Measurements from ENCODE around the gene PPFIA1. TPM values are rescaled to one million over a fixed set of nuclear protein-coding genes. Genes with fewer than 3 reads are reported as not detected.

Gene PPFIA1
- total RNA-seq, 1 experiment from 2014 or later = 63.4 TPM

GRCh38 chr11:70420008-70420464, 149.5 kb downstream of the PPFIA1 start:
- Mint-ChIP-seq H3K36me3 (ENCODE audit: insufficient read depth in 1 of 3, low read depth in 3 of 3) (peaks cover 64 to 92% (median 92%) of the 10 kb centered on the region in 3 experiments; a peak in 6 of 7 replicates), H3K4me3 (no peak overlapping the region)
- H4K20me1 ChIP-seq (ENCODE audit: control insufficient read depth, insufficient read depth, insufficient read length) = no peaks in the 10 kb centered on the region

More at GRCh38 chr11:70420008-70420464, 149.5 kb downstream of the PPFIA1 start:
- Mint-ChIP-seq H3K4me1 (peaks cover 15 to 19% of the 10 kb centered on the region in 2 experiments), H3K27ac (peak overlapping the region in 2 of 3 experiments; percentile 66 to 74; a peak in 2 of 7 replicates), H3K27me3 (ENCODE audit: low read depth) (no peaks in the 10 kb centered on the region), H3K9me3 (no peaks in the 10 kb centered on the region)
- H3K79me1 ChIP-seq (ENCODE audit: insufficient read depth, low read depth, low read length, poor library complexity, severe bottlenecking) = no peaks in the 10 kb centered on the region
- H3T11ph ChIP-seq (ENCODE audit: low read length) = no peak overlapping the region
- no peak overlapping the region for H4K8ac ChIP-seq (replicated peaks; ENCODE audit: insufficient read length, low read depth, low read length)
- no peak overlapping the region for H2BK120ac ChIP-seq (ENCODE audit: low read depth, low read length, poor library complexity, severe bottlenecking)
- no peak overlapping the region for H3K14ac ChIP-seq (ENCODE audit: insufficient read depth, low read length)
- H3K27me3 ChIP-seq (ENCODE audit: insufficient read depth, low read length) = no peaks in the 10 kb centered on the region
- no peak overlapping the region for H3K18ac ChIP-seq (ENCODE audit: insufficient read length, low read depth, low read length)
- H3K23ac ChIP-seq (ENCODE audit: insufficient read length, low read depth, low read length) = no peak overlapping the region
- no CpG with 5 or more reads among the region's 14 CpGs for WGBS (ENCODE audit: extremely low coverage, insufficient read length, low lambda C conversion rate)
- no peak overlapping the region for H3K4ac ChIP-seq (ENCODE audit: low read depth, low read length)
- no peak overlapping the region for H4K91ac ChIP-seq (ENCODE audit: insufficient read length, low read depth, low read length)
- H3K9ac ChIP-seq (ENCODE audit: extremely low read depth, insufficient read length, low read length) = no peak overlapping the region
- no peak overlapping the region for H3K27ac ChIP-seq (ENCODE audit: insufficient read length, low read depth, low read length)
- no peak for DNase-seq
- no peak for TF ChIP-seq CTCF (conservative IDR thresholded peaks at IDR 0.05)
- no peak overlapping the region for H2AFZ ChIP-seq (ENCODE audit: low read length)
- no peaks in the 10 kb centered on the region for H3K9me3 ChIP-seq (ENCODE audit: control insufficient read depth, low read depth, low read length)
- no peak overlapping the region for H2AK5ac ChIP-seq (ENCODE audit: insufficient read length, low read length)
- no peaks in the 10 kb centered on the region for H3K23me2 ChIP-seq (ENCODE audit: insufficient read length, low read depth, low read length, poor library complexity, severe bottlenecking)
- no peak overlapping the region for H2BK12ac ChIP-seq (ENCODE audit: insufficient read length, low read depth, low read length)
- no peaks in the 10 kb centered on the region for H3K4me1 ChIP-seq (ENCODE audit: insufficient read depth, low read length)
- H4K5ac ChIP-seq (ENCODE audit: insufficient read length, low read depth, low read length) = no peak overlapping the region
- no peak overlapping the region for H2BK20ac ChIP-seq (ENCODE audit: low read depth, low read length, poor library complexity, severe bottlenecking)
- no peak overlapping the region for H3K4me2 ChIP-seq (ENCODE audit: insufficient read depth, insufficient read length, low read length)
- no peak overlapping the region for H2BK5ac ChIP-seq (ENCODE audit: insufficient read length, low read length)
- H3K56ac ChIP-seq (ENCODE audit: insufficient read length, low read depth, low read length) = no peak overlapping the region
- no peak overlapping the region for H2BK15ac ChIP-seq (ENCODE audit: low read depth, low read length)
- H3K79me2 ChIP-seq (ENCODE audit: insufficient read depth, low read length) = no peaks in the 10 kb centered on the region

Measured in H9 (cell line).